NCI-H2107 treated with DMSO at 0.1 percent for 48 hours (cell line): ENCODE measurements around the gene AKAP17A.
"Not testable (repeated sequence)": the region's sequence is repeated elsewhere in the genome, so short reads cannot be mapped to it uniquely, and the experiment has no call there.

Source experiments
- DNase-seq: peaks from one replicate; lab custom pipeline; 2025; ENCODE audit not compliant: unreplicated experiment; lab: John Stamatoyannopoulos, UW

AKAP17A gene

DNA sequence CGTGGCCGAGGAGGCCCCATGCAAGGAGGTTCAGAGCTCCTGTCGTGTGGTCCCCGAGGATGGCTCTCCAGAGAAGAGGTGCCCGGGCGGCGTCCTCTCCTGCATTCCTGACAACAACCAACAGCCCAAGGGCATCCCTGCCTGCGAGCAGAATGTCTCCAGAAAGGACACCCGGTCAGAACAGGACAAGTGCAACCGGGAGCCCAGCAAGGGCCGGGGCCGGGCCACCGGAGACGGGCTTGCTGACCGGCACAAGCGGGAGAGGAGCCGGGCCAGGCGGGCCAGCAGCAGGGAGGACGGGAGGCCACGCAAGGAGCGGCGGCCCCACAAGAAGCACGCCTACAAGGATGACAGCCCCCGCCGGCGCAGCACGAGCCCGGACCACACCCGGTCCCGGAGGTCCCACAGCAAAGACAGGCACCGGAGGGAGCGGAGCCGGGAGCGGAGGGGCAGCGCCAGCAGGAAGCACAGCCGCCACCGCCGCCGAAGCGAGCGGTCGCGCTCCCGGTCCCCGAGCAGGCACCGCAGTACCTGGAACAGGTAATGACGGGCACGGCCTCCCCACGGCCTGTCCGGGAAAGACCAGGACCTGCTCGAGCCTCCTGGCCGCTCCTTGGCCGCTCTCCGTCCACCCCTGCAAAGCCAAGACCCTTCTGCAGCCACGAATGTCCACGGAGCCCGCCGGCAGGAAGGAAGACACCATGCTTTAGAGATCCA is 9.8 kb downstream of the AKAP17A start:
- no peak for DNase-seq

- DNase-seq = no peak
Measured at GRCh38 chrX:1601768-1602085, 10.3 kb downstream of the AKAP17A start.

DNA sequence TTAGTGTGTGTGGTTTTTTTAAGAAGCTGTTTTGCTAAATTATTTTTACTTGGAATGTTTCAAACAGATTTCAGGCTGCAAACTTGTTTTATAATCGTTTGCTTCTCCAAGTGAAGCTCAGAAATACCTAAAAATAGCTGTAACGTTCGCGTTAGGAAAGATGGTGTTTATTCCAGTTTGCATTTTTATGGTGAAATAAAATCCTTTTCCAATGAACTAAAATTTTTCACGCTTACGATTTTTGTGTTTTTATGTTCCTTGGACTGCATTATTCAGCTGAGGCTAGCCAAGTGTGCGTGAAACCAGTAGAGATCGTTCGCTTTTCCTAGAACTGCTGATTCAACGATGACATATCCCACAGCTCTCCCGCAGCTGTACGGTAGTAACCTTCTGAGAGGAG is 10.9 kb downstream of the AKAP17A start:
- DNase-seq = no peak

DNA sequence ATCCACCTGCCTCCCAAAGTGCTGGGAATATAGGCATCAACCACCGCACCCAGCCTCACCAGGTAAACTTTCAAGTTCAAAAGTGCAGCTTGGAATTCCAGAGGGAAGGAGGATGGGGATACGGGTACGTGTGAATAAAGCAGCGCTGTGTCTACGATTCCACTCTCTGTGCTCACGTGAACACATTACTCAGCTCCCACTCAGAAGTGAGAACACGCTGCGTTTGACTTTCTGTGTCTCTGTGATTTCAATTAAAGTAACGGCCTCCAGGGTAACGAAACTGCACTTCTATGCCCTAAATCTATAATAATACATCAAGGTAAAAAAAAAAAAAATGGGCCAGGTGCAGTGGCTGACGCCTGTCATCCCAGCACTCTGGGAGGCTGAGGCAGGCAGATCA is 15.1 kb downstream of the AKAP17A start:
- DNase-seq = no peak

- no peak for DNase-seq
Measured at GRCh38 chrX:1609311-1609710, 17.9 kb downstream of the AKAP17A start.

- no peak for DNase-seq
Measured at GRCh38 chrX:1609762-1610161, 18.4 kb downstream of the AKAP17A start.

- DNase-seq = no peak
Measured at GRCh38 chrX:1610166-1610565, 18.8 kb downstream of the AKAP17A start.

DNA sequence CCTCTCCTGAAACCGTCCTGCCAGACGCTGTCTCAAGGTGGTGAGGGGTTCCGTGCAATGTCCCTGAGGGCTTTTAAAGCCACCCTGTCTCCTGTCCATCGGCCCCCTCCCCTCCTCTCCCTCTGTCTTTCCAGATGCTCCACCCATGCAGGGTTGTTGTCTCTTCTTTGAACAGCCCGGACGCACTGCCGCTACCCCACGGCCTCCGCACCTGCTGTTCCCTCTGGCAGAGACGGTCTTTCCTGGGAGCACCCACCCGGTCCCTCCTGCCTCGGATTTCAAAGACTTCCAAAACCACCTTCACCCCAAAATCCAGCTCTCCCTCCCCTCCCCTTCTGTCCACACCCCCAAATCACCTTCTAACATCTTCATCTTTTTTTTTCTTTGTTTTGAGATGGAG is 19.3 kb downstream of the AKAP17A start:
- no peak for DNase-seq

DNA sequence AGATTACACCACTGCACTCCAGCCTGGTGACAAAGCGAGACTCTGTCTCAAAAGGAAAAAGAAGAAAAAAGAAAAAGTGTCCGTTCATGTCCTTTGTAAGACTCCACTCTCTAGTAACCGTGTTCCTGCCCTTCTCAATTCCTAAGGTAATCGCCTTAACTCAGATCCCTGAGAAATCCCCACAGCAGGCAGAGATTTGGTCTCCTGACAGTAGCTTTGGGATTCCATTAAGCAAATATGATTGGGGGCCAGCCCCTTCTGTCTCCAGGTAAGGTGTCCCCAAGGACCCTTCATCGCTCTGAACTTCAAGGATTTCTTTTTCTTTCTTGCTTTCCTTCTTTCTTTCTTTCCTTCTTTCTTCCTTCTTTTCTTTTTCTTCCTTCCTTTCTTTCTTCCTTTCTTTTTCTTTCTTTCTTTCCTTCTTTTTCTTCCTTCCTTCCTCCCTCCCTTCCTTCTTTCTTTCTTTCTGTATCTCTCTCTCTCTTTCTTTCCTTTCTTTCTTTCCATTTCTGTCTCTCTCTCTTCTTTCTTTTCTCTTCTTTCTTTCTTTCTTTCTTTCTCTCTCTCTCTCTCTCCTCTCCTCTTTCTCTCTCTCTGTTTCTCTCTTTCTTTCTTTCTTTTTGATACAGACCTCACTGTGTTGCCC is 21.4 kb downstream of the AKAP17A start:
- DNase-seq = no peak

DNA sequence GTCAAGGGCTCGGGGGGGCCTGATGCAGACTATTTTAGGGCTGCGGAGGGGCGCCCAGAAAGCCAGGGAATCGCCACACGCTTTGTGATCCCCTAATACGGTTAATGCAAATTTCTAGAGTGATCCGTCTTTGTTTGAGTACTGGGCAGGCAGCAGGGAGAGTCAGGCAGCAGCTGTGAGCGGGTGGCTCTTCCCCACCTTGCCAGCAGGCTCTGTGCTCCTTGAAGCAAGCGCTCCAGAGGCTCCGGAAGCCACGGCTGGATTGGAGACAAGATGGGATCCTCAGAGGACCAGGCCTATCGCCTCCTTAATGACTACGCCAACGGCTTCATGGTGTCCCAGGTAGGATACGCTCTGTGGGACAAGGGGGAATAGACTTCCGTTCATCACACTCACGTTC is 23.5 kb downstream of the AKAP17A start, which contains the start of gene ASMT:
Gene ASMT (plus strand): TSS at position 133 of the 400 bp plus-strand sequence. CDS start 141 bp downstream, at position 274.
- DNase-seq = no peak

DNA sequence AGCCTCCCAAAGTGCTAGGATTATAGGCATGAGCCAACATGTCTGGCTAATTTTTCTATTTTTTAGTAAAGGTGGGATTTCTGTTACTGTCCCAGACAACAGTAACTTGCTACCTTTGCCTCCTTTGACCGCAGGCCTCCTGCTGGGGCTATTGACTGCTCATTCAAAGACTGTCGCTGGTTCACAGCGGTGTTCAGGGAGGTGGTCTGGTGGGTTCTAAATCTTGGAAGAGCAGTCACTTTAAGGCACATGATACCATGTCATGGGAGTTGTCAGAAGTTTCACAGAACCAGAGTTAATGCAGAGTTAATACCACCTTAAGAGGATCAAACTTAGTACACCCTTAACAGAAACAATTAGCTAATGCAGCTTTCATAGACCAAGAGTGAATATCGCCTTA is 27.3 kb downstream of the AKAP17A start:
- no peak for DNase-seq

DNA sequence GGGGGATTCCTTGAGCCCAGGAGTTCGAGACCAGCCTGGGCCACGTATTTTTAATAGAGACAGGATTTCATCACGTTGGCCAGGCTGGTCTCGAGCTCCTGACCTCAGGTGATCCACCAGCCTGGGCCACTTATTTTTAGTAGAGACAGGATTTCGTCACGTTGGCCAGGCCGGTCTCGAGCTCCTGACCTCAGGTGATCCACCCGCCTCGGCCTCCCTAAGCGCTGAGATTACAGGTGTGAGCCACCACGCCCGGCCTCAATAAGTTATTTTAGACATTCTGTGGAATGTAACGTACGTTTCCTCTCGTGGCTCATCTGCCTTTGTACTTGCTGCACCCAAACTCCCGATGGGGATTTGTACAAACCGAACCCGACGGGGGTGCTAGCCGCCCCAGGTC is 32.3 kb downstream of the AKAP17A start:
- DNase-seq = no peak

DNA sequence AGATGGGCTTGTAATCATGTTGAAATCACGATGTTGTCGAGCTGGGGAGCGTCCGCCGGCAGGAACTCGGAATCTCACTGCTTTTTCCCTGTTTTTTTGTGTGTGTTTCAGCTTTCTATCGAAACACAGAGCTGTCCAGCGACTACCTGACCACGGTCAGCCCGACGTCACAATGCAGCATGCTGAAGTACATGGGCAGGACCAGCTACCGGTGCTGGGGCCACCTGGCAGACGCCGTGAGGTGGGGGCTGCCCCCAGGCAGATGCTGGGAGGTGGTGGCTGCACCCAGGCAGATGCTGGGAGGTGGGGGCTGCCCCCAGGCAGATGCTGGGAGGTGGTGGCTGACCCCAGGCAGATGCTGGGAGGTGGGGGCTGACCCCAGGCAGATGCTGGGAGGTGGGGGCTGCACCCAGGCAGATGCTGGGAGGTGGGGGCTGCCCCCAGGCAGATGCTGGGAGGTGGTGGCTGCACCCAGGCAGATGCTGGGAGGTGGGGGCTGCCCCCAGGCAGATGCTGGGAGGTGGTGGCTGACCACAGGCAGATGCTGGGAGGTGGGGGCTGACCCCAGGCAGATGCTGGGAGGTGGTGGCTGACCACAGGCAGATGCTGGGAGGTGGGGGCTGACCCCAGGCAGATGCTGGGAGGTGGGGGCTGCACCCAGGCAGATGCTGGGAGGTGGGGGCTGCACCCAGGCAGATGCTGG is 32.9 kb downstream of the AKAP17A start:
- DNase-seq = not testable (repeated sequence)

DNA sequence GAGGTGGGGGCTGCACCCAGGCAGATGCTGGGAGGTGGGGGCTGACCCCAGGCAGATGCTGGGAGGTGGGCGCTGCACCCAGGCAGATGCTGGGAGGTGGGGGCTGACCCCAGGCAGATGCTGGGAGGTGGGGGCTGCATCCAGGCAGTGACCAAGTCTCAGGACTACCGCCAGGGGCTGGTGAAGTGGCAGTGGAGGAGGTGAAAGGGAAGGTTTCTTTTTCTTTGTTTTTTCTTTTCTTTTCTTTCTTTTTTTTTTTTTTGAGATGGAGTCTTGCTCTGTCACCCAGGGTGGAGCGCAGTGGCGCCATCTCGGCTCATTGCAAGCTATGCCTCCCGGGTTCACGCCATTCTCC is 33.4 kb downstream of the AKAP17A start:
- not testable (repeated sequence) for DNase-seq

DNA sequence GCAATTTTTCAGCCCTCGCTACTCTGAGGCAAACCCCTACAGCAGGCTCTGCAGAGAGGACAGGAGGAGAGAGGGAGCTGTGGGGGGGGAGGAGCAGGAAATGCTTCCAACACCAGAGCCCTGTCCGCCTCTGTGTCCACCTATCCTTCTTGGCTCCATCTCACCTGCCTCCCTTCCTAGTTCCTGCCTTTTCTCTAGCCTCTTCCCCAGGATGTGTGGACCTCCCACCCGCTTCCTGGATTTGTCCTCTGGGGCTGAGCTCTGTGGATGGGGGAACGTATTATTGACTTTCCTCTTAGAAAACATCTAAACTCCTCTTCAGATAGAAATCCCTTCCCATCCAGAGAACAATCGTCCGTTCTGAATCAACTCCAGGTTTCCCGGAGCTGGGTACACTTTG is 37.8 kb downstream of the AKAP17A start:
- DNase-seq = no peak

- no peak for DNase-seq
Measured at GRCh38 chrX:1646009-1646408, 54.6 kb downstream of the AKAP17A start.

- DNase-seq = no peak
Measured at GRCh38 chrX:1649621-1650020, 58.2 kb downstream of the AKAP17A start.
